Measurements from ENCODE around the gene CGB2. TPM values are rescaled to one million over a fixed set of nuclear protein-coding genes. Genes with fewer than 3 reads are reported as not detected.

The CGB2 gene
- total and polyA plus RNA-seq, 2 of the 13 experiments (the other 11 are each of a cell fraction or from before 2014, with no cell fraction given) = not detected

DNA sequence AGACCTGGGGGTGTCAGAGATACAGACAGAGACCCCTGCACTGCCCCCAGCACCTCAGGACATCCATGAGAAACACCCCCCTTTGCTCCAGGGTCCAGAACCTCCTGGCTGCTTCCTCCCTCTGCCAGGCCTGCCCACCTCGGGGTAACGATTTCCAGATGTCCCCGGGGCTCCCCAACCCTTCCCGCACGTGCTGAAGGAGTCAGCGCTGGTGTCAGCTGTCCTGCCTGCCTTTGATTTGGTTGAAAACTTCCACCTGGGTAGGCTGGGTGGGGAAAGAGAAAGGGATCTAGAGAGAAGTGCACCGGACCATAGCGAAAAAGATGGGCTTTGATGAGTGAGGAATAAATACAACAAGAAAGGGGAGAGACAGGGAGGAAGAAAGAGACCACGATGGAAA lies 27.4 kb downstream of the CGB2 start:
- no peak for FAIRE-seq
- Histone ChIP-seq H4K20me1 (ENCODE audit: insufficient read depth, low read length) (no peaks in the 10 kb centered on the region), H3K4me3 (replicated peaks in 1 of 3; ENCODE audit: insufficient read depth in 1 of 3, low read depth in 2 of 3, low read length in 3 of 3) (no peak overlapping the region), H3K27ac (ENCODE audit: extremely low read length, insufficient read depth, low read length) (no peak overlapping the region), H3K4me2 (ENCODE audit: low read depth, low read length) (no peak overlapping the region), H2AFZ (ENCODE audit: low read length) (no peak overlapping the region), H3K27me3 (ENCODE audit: control insufficient read depth in 1 of 2, insufficient read depth in 2 of 2, low read length in 2 of 2) (peaks cover 11 to 53% of the 10 kb centered on the region in 2 experiments; a peak in 4 of 5 replicates), H3K9ac (ENCODE audit: insufficient read depth, low read depth, low read length) (no peak overlapping the region), H3K79me2 (ENCODE audit: insufficient read depth, low read length) (no peaks in the 10 kb centered on the region), H3K9me3 (ENCODE audit: low read length) (no peaks in the 10 kb centered on the region), H3K36me3 (replicated peaks in 1 of 2; ENCODE audit: control insufficient read depth in 1 of 2, insufficient read depth in 2 of 2, low read length in 2 of 2) (no peaks in the 10 kb centered on the region), H3K4me1 (ENCODE audit: insufficient read depth, low read length) (peaks cover 17% of the 10 kb centered on the region)
- TF ChIP-seq ZNF564 (CRISPR knock-in tag; IDR thresholded peaks at IDR 0.05) (no peak), PLRG1 (conservative IDR thresholded peaks at IDR 0.05) (no peak), SNAI1 (CRISPR knock-in tag; IDR thresholded peaks at IDR 0.05; ENCODE audit: borderline replicate concordance) (no peak), ZNF354B (CRISPR knock-in tag; IDR thresholded peaks at IDR 0.05) (no peak), ZNF329 (CRISPR knock-in tag; IDR thresholded peaks at IDR 0.05; ENCODE audit: low read depth) (no peak), CREM (IDR thresholded peaks at IDR 0.05) (no peak), CREM (CRISPR knock-in tag; IDR thresholded peaks at IDR 0.05) (no peak), ZNF768 (CRISPR knock-in tag; IDR thresholded peaks at IDR 0.05) (no peak), ZNF552 (CRISPR knock-in tag; IDR thresholded peaks at IDR 0.05; ENCODE audit: borderline replicate concordance) (no peak)
- BruUV-seq (replicated peaks) = no TSS peak
- CTCF ChIA-PET (ENCODE audit: low intra/inter-chr PET ratio, low total read pairs) = no interaction called here
- no peak for ATAC-seq
- no peak for DNase-seq (ENCODE audit: low spot score)
- 58% methylated on average over 9 of the region's 9 CpGs for WGBS (ENCODE audit: low lambda C conversion rate)
- intact Hi-C loops (cut with micrococcal nuclease; ENCODE audit: unreplicated experiment) (no loop called here), in situ Hi-C loops (cut with HindIII; ENCODE audit: extremely low pct_ligation_motif_present, low pct_unique_long_range_greater_than_20kb) (no loop called here)
- POLR2A ChIA-PET = no interaction called here

DNA sequence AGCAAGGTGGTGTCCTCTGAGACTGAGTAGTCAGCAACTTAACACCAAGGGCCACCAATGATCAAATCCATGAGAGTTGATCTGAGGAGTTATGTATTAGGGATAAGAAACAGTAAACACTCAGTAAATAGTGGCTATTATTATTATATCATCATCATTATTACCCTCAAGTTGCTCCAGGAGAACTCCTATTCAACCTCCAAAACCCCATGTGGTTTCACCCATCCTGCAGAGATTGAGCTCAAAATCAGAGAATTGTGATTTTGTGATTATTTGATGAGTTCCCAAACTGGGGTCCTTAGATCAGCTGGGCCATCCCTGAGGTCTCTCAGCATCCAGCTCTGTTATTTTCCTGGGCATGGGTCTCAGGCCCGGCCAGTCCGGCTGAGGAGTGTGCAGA lies 29.3 kb downstream of the CGB2 start:
- H3K9me3 ChIP-seq (ENCODE audit: low read length) = no peaks in the 10 kb centered on the region
- ChIA-PET POLR2A (no interaction called here), CTCF (ENCODE audit: low intra/inter-chr PET ratio, low total read pairs) (no interaction called here)
- no peak overlapping the region for H3K9ac ChIP-seq (ENCODE audit: insufficient read depth, low read depth, low read length)
- no peak overlapping the region for H3K4me3 ChIP-seq (replicated peaks in 1 of 3; ENCODE audit: insufficient read depth in 1 of 3, low read depth in 2 of 3, low read length in 3 of 3)
- H3K36me3 ChIP-seq (replicated peaks in 1 of 2; ENCODE audit: control insufficient read depth in 1 of 2, insufficient read depth in 2 of 2, low read length in 2 of 2) = no peaks in the 10 kb centered on the region
- in situ Hi-C loops (cut with HindIII; ENCODE audit: extremely low pct_ligation_motif_present, low pct_unique_long_range_greater_than_20kb) (no loop called here), intact Hi-C loops (cut with micrococcal nuclease; ENCODE audit: unreplicated experiment) (no loop called here)
- no peak overlapping the region for H2AFZ ChIP-seq (ENCODE audit: low read length)
- H3K27ac ChIP-seq (ENCODE audit: extremely low read length, insufficient read depth, low read length) = no peak overlapping the region
- no peak overlapping the region for H3K4me2 ChIP-seq (ENCODE audit: low read depth, low read length)
- peaks cover 21% of the 10 kb centered on the region for H3K4me1 ChIP-seq (ENCODE audit: insufficient read depth, low read length)
- TF ChIP-seq ZNF484 (CRISPR knock-in tag; IDR thresholded peaks at IDR 0.05; ENCODE audit: borderline replicate concordance, low read depth) (no peak), STAT5B (CRISPR knock-in tag; IDR thresholded peaks at IDR 0.05) (no peak), JUNB (CRISPR knock-in tag; IDR thresholded peaks at IDR 0.05; ENCODE audit: borderline replicate concordance) (no peak), NR3C1 (CRISPR knock-in tag; IDR thresholded peaks at IDR 0.05) (no peak), ZKSCAN5 (CRISPR knock-in tag; IDR thresholded peaks at IDR 0.05) (no peak), ZNF572 (CRISPR knock-in tag; IDR thresholded peaks at IDR 0.05) (no peak), GFI1 (CRISPR knock-in tag; IDR thresholded peaks at IDR 0.05; ENCODE audit: borderline replicate concordance) (no peak), ZNF441 (CRISPR knock-in tag; IDR thresholded peaks at IDR 0.05; ENCODE audit: borderline replicate concordance) (no peak), ZBTB1 (CRISPR knock-in tag; IDR thresholded peaks at IDR 0.05; ENCODE audit: borderline replicate concordance) (no peak), ZNF354B (CRISPR knock-in tag; IDR thresholded peaks at IDR 0.05) (no peak), FOXK2 (IDR thresholded peaks at IDR 0.05) (no peak), MIER3 (CRISPR knock-in tag; IDR thresholded peaks at IDR 0.05; ENCODE audit: borderline replicate concordance) (no peak), NPAS2 (CRISPR knock-in tag; IDR thresholded peaks at IDR 0.05; ENCODE audit: borderline replicate concordance) (no peak)
- BruUV-seq (replicated peaks) = no TSS peak
- H4K20me1 ChIP-seq (ENCODE audit: insufficient read depth, low read length) = no peaks in the 10 kb centered on the region
- 43% methylated on average over 2 of the region's 2 CpGs for whole genome bisulfite sequencing (ENCODE audit: low lambda C conversion rate)
- no peak for FAIRE-seq
- H3K79me2 ChIP-seq (ENCODE audit: insufficient read depth, low read length) = no peaks in the 10 kb centered on the region
- DNase-seq (ENCODE audit: low spot score) = no peak
- H3K27me3 ChIP-seq (ENCODE audit: control insufficient read depth in 1 of 2, insufficient read depth in 2 of 2, low read length in 2 of 2) = peaks cover 7 to 64% of the 10 kb centered on the region in 2 experiments; a peak in 4 of 5 replicates
- no peak for ATAC-seq
